Measurements from ENCODE around the gene SNTB2.

- no peak for TF ChIP-seq POLR2A (IDR thresholded peaks at IDR 0.05)
- TF ChIP-seq, protein P1, sequence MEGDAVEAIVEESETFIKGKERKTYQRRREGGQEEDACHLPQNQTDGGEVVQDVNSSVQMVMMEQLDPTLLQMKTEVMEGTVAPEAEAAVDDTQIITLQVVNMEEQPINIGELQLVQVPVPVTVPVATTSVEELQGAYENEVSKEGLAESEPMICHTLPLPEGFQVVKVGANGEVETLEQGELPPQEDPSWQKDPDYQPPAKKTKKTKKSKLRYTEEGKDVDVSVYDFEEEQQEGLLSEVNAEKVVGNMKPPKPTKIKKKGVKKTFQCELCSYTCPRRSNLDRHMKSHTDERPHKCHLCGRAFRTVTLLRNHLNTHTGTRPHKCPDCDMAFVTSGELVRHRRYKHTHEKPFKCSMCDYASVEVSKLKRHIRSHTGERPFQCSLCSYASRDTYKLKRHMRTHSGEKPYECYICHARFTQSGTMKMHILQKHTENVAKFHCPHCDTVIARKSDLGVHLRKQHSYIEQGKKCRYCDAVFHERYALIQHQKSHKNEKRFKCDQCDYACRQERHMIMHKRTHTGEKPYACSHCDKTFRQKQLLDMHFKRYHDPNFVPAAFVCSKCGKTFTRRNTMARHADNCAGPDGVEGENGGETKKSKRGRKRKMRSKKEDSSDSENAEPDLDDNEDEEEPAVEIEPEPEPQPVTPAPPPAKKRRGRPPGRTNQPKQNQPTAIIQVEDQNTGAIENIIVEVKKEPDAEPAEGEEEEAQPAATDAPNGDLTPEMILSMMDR (IDR thresholded peaks at IDR 0.05), result no peak
- TF ChIP-seq EP300 (IDR thresholded peaks at IDR 0.05), result no peak
These were observed 151.8 kb downstream of the SNTB2 start for GRCh38 chr16:69338557-69339288.
